GM18519 (cell line): ENCODE results near the gene PTPN4.

ENCODE experiments used
- ATAC-seq: cut with Tn5 transposase; IDR thresholded peaks from one replicate; pipeline ENCODE4 v1.9.1; 2021; ENCODE audit warnings: mild to moderate bottlenecking, moderate library complexity; ENCODE audit not compliant: unreplicated experiment, low FRiP score

The PTPN4 gene

GRCh38 chr2:119758881-119759450 lies 756 bp upstream of the PTPN4 start:
- ATAC-seq: no peak

GRCh38 chr2:119760237-119760955 lies 674 bp downstream of the PTPN4 start:
- peak; percentile 8 for ATAC-seq

- ATAC-seq: no peak
Measured at GRCh38 chr2:119760956-119761275, 1.2 kb downstream of the PTPN4 start.

GRCh38 chr2:119764832-119765231 lies 5.1 kb downstream of the PTPN4 start:
- no peak for ATAC-seq

- no peak for ATAC-seq
Measured at GRCh38 chr2:119765433-119766002, 5.8 kb downstream of the PTPN4 start.

GRCh38 chr2:119766944-119767343 lies 7.2 kb downstream of the PTPN4 start:
- ATAC-seq: no peak

- ATAC-seq: no peak
Measured at GRCh38 chr2:119768742-119769141, 9.0 kb downstream of the PTPN4 start.

- no peak for ATAC-seq
Measured at GRCh38 chr2:119769645-119770044, 9.9 kb downstream of the PTPN4 start.

- no peak for ATAC-seq
Measured at GRCh38 chr2:119771331-119771730, 11.6 kb downstream of the PTPN4 start.

- no peak for ATAC-seq
Measured at GRCh38 chr2:119772128-119772527, 12.4 kb downstream of the PTPN4 start.

- no peak for ATAC-seq
Measured at GRCh38 chr2:119772767-119773166, 13.0 kb downstream of the PTPN4 start.

GRCh38 chr2:119774026-119774425 lies 14.3 kb downstream of the PTPN4 start:
- no peak for ATAC-seq

- ATAC-seq: no peak
Measured at GRCh38 chr2:119775102-119775501, 15.4 kb downstream of the PTPN4 start.

GRCh38 chr2:119782308-119783027 lies 22.7 kb downstream of the PTPN4 start:
- ATAC-seq: no peak

GRCh38 chr2:119784876-119785275 lies 25.2 kb downstream of the PTPN4 start:
- ATAC-seq: no peak

- ATAC-seq: no peak
Measured at GRCh38 chr2:119786295-119786694, 26.6 kb downstream of the PTPN4 start.

- ATAC-seq: no peak
Measured at GRCh38 chr2:119788752-119789151, 29.0 kb downstream of the PTPN4 start.

- no peak for ATAC-seq
Measured at GRCh38 chr2:119790466-119790865, 30.7 kb downstream of the PTPN4 start.

GRCh38 chr2:119792907-119793312 lies 33.2 kb downstream of the PTPN4 start:
- no peak for ATAC-seq

- no peak for ATAC-seq
Measured at GRCh38 chr2:119794237-119794636, 34.5 kb downstream of the PTPN4 start.
